ENCODE measurements around the gene ITGA1.

ITGA1 gene

GRCh38 chr5:52869391-52869790 lies 81.7 kb downstream of the ITGA1 start:
- DNase-seq, result no peak

GRCh38 chr5:52870448-52870847 lies 82.7 kb downstream of the ITGA1 start:
- peak; percentile 78 for DNase-seq

GRCh38 chr5:52875827-52876226 lies 88.1 kb downstream of the ITGA1 start:
- DNase-seq, result no peak

GRCh38 chr5:52876456-52876855 lies 88.7 kb downstream of the ITGA1 start:
- no peak for DNase-seq

GRCh38 chr5:52878656-52879055 lies 90.9 kb downstream of the ITGA1 start:
- peak; percentile 56 for DNase-seq

- no peak for DNase-seq
Observed at GRCh38 chr5:52880541-52880940, 92.8 kb downstream of the ITGA1 start.

GRCh38 chr5:52881468-52881867 lies 93.8 kb downstream of the ITGA1 start:
- no peak for DNase-seq

- no peak for DNase-seq
Observed at GRCh38 chr5:52883110-52883509, 95.4 kb downstream of the ITGA1 start.

GRCh38 chr5:52884453-52884852 lies 96.7 kb downstream of the ITGA1 start:
- DNase-seq, result no peak

- no peak for DNase-seq
Observed at GRCh38 chr5:52885614-52886013, 97.9 kb downstream of the ITGA1 start.

- DNase-seq, result no peak
Observed at GRCh38 chr5:52886206-52886605, 98.5 kb downstream of the ITGA1 start.

GRCh38 chr5:52887066-52887465 lies 99.3 kb downstream of the ITGA1 start:
- DNase-seq, result no peak

- no peak for DNase-seq
Observed at GRCh38 chr5:52888363-52888762, 100.6 kb downstream of the ITGA1 start.

- no peak for DNase-seq
Observed at GRCh38 chr5:52892242-52892878, 104.6 kb downstream of the ITGA1 start.

GRCh38 chr5:52893105-52893504 lies 105.4 kb downstream of the ITGA1 start:
- peak; percentile 38 for DNase-seq

GRCh38 chr5:52893863-52894262 lies 106.1 kb downstream of the ITGA1 start:
- DNase-seq, result no peak

- peak; percentile 26 for DNase-seq
Observed at GRCh38 chr5:52894451-52894850, 106.7 kb downstream of the ITGA1 start.

GRCh38 chr5:52895075-52895474 lies 107.4 kb downstream of the ITGA1 start:
- DNase-seq, result peak; percentile 59

GRCh38 chr5:52895572-52896413 lies 108.1 kb downstream of the ITGA1 start:
- no peak for DNase-seq

- DNase-seq, result no peak
Observed at GRCh38 chr5:52896534-52897237, 109.0 kb downstream of the ITGA1 start.

- DNase-seq, result no peak
Observed at GRCh38 chr5:52897238-52897614, 109.5 kb downstream of the ITGA1 start.

GRCh38 chr5:52898961-52899680 lies 111.4 kb downstream of the ITGA1 start:
- no peak for DNase-seq

- no peak for DNase-seq
Observed at GRCh38 chr5:52903142-52903541, 115.4 kb downstream of the ITGA1 start.

Data from eye (tissue), 1 donor.